ENCODE measurements around the gene ZNF48.

Gene ZNF48

DNA sequence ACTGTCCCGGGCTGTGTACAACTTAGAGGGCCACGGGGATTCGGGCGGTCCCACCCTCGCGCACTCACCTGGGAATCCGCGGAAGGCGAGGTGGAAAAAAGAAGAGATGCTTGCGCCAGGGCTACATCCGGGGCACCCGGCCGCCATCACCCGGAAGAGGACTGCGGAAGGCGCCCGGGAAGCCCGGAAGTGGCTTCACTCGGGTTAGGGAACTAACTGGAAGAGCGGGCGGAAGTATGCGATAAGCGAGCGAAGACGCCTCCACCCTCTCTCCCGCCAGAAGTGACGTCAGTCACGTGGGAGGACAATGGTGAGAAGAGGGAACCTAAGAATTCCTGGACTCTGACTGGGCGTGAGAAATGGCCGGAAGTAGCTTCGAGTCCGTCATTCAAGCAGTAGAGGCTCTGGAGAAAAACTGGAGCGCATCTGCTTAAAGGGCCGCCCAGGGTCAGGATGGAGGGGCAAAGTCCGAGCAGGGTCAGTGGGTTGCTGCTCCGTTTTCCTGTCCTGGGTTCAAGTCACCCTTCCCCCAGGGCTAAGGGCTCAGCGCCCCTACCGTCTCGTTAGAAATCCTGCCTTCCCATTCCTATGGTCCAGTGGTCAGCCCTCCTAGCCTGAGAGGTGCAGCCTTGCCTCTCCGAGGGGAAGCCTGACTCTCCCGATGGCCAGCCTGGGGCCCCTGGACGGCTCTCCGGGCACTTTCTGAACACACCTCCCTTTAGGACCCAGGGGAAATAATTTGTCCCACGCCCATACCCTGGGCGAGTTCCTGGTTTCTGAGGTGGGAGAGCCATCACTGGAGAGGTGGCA lies 39.9 kb upstream of the ZNF48 start, which contains the start of gene CD2BP2:
TSS of gene CD2BP2 (minus strand) at position 165 of the 810 bp plus-strand sequence. CDS start 627 bp downstream, outside the sequence.
- peak; percentile 95 for DNase-seq (ENCODE audit: low read depth)
- TF ChIP-seq CTCF (IDR thresholded peaks at IDR 0.05; ENCODE audit: low read depth, low read length, missing control alignments), result no peak

GRCh38 chr16:30355954-30356308 lies 39.3 kb upstream of the ZNF48 start:
- peak overlapping the region; percentile 77 for H3K4me3 ChIP-seq (ENCODE audit: low read depth, low read length)
- no peak for DNase-seq (ENCODE audit: low read depth)
- TF ChIP-seq CTCF (IDR thresholded peaks at IDR 0.05; ENCODE audit: low read depth, low read length, missing control alignments), result no peak

More for the DNA sequence above, 39.9 kb upstream of the ZNF48 start, which contains the start of gene CD2BP2:
- H3K4me3 ChIP-seq (ENCODE audit: low read depth, low read length), result peak within 1 kb of the TSS; percentile 77

- peak overlapping the region; percentile 77 for H3K4me3 ChIP-seq (ENCODE audit: low read depth, low read length)
- DNase-seq (ENCODE audit: low read depth), result no peak
- TF ChIP-seq CTCF (IDR thresholded peaks at IDR 0.05; ENCODE audit: low read depth, low read length, missing control alignments), result no peak
Observed at GRCh38 chr16:30356401-30357084, 38.7 kb upstream of the ZNF48 start.

- DNase-seq (ENCODE audit: low read depth), result no peak
- no peak for TF ChIP-seq CTCF (IDR thresholded peaks at IDR 0.05; ENCODE audit: low read depth, low read length, missing control alignments)
- H3K4me3 ChIP-seq (ENCODE audit: low read depth, low read length), result no peak overlapping the region
Observed at GRCh38 chr16:30357085-30357714, 38.0 kb upstream of the ZNF48 start.

DNA sequence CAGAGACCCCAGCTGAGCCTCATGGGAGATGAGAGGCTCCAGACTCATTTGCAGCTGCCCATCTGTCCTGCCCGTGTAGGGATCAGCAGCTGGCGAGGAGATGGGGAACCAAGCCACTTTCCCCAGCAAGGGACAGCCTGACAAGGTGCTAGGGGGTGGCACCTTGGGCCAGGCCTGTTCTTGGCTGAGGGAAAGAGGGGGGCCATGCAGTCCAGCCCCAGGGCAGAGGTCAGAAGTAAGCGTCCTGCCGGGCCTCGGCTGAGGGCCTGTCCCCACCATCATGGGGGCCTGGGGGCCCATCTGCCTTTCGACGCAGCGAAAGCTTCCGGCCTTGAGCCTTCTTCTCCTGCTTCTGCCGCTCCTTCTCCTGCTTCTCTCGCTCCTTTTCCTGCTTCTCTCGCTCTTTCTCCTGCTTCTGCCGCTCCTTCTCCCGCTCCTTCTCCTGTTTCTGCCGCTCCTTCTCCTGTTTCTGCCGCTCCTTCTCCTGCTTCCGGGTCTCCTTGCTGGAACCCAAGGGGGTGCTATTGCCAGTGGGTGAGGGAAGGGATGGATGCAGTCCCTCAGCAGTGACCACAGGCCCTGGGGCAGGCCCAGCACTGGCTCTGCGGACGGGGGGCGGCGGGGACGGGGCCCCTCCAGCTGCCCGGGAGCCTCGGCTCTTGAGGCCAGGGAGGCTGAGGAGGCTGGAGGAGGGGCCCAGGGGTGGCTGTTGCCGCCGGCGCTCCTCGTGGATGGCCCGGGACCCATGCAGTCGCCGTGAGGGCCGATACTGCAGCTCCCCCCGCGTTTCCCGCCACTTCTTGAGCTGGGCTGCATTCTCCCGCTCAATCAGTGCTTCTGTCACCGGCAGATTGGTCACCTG lies 37.3 kb upstream of the ZNF48 start:
- no peak for DNase-seq (ENCODE audit: low read depth)
- no peak overlapping the region for H3K4me3 ChIP-seq (ENCODE audit: low read depth, low read length)
- TF ChIP-seq CTCF (IDR thresholded peaks at IDR 0.05; ENCODE audit: low read depth, low read length, missing control alignments), result no peak

DNA sequence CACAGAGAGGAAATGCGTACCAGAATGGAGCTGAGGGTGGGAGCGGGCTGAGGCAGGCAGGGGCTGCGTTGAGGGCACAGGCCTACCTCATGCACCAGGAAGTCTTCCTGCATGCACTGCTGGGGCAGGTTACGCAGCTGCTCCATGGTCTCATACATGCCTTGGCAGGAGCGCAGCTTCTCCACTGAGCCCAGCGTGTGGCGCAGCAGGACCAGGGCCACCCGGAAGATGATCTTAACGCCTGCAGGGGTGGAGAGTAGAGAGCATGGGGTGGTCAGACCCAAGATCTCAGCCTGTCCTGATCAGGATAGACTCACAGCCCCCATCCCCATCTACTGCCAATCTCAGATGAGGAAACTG lies 36.7 kb upstream of the ZNF48 start:
- no peak for TF ChIP-seq CTCF (IDR thresholded peaks at IDR 0.05; ENCODE audit: low read depth, low read length, missing control alignments)
- no peak for DNase-seq (ENCODE audit: low read depth)
- no peak overlapping the region for H3K4me3 ChIP-seq (ENCODE audit: low read depth, low read length)
